Bronchial epithelial cell (primary cell): Measurements from ENCODE around the gene RDH12. TPM values are rescaled to one million over a fixed set of nuclear protein-coding genes. Genes with fewer than 3 reads are reported as not detected.

Experiments
- DNase-seq: peaks from one replicate; pipeline ENCODE4 v3.0.0-alpha.2; 2010; ENCODE audit warnings: low read depth
- FAIRE-seq: peaks from 2 replicates; lab custom pipeline; 2011; peaks lifted over from hg19 to GRCh38; lab: Jason Lieb, UNC
- H3K27me3 ChIP-seq: 2 replicates; pipeline ENCODE4 v1.5.1; 2011; ENCODE audit warnings: low read length; ENCODE audit not compliant: control insufficient read depth, insufficient read depth
- H3K36me3 ChIP-seq: 2 replicates; pipeline ENCODE4 v1.5.1; 2011; ENCODE audit warnings: low read length; ENCODE audit not compliant: control insufficient read depth, insufficient read depth
- H3K4me3 ChIP-seq: 2 replicates; pipeline ENCODE4 v1.5.1; 2011; ENCODE audit warnings: mild to moderate bottlenecking, low read depth, low read length, control low read depth
- total RNA-seq: library from RNA; depleted of rRNA; stranded (reverse); fragments of >200 nt; gene quantifications from 2 replicates; pipeline ENCODE4 v1.2.1, GENCODE V29; 2014
- TF ChIP-seq, protein P1 (sequence below): IDR thresholded peaks from 2 replicates; pipeline ENCODE4 v1.5.1; 2011; ENCODE audit warnings: mild to moderate bottlenecking, moderate library complexity, low read length, control low read depth, inconsistent platforms; ENCODE audit not compliant: insufficient read depth, severe bottlenecking

Gene RDH12
- total RNA-seq, 1 donor from 2014 or later: 1.3 TPM

DNA sequence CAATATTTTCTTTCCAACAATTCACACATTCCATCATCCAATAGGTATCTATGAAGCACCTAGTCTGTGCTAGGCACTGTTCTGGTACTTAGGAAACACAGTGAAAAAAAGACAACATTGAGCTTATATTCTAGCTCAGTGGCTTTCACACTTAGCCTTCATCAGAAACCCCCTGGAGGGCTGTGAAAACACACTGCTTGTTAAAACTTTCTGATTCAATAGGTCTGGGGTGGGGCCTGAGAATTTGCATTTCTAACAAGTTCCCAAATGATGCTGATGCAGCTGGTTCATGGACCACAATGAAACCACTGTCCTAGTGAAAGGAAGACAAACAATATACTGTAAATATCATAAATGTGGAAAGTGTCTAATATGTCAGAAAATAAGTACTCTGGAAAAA lies 33.1 kb upstream of the RDH12 start:
- DNase-seq: no peak
- H3K4me3 ChIP-seq: no peak overlapping the region
- no peak for FAIRE-seq
- no peaks in the 10 kb centered on the region for H3K27me3 ChIP-seq
- TF ChIP-seq, protein P1, sequence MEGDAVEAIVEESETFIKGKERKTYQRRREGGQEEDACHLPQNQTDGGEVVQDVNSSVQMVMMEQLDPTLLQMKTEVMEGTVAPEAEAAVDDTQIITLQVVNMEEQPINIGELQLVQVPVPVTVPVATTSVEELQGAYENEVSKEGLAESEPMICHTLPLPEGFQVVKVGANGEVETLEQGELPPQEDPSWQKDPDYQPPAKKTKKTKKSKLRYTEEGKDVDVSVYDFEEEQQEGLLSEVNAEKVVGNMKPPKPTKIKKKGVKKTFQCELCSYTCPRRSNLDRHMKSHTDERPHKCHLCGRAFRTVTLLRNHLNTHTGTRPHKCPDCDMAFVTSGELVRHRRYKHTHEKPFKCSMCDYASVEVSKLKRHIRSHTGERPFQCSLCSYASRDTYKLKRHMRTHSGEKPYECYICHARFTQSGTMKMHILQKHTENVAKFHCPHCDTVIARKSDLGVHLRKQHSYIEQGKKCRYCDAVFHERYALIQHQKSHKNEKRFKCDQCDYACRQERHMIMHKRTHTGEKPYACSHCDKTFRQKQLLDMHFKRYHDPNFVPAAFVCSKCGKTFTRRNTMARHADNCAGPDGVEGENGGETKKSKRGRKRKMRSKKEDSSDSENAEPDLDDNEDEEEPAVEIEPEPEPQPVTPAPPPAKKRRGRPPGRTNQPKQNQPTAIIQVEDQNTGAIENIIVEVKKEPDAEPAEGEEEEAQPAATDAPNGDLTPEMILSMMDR: no peak
- peaks cover 2% of the 10 kb centered on the region for H3K36me3 ChIP-seq

DNA sequence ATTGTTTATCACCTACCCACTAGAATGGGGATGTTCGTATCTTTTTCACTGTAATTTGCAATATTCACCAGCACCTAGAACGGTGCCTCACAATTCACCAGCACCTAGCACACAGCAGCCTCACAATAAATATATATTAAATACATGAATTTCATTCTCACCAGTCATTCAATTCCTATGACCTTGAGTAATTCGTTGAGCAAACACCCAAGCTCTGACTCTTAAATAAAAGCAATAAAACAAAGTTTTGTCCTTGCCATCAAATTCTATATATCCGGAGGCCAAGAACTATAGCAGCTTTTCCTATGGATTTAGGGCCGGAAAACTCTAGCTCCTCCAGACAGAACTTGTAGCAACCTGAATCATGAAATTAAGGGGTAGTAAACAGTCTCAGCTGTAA lies 28.2 kb upstream of the RDH12 start:
- DNase-seq: peak; percentile 37
- FAIRE-seq: no peak
- Histone ChIP-seq H3K27me3 (no peaks in the 10 kb centered on the region), H3K36me3 (peaks cover 8% of the 10 kb centered on the region), H3K4me3 (peak overlapping the region; percentile 80)
- TF ChIP-seq, protein P1: no peak

DNA sequence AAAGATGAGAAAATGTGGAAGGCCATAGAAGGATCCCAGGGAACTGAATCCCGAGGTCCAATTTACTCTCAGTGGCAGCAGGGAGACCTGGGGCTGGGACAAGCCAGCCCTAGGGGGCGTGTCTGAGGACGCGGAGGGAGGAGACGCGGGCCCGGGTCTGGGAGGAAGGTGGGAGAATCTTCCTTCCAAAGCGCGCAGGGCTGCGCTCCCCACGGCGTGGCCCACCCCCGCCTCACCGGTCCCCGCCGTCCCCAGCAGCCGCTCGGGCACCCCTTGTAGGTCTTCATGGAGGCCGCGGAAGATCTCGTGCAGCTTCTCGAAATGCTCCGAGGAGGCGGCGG lies 27.6 kb upstream of the RDH12 start:
- FAIRE-seq: no peak
- Histone ChIP-seq H3K36me3 (peaks cover 8% of the 10 kb centered on the region), H3K27me3 (no peaks in the 10 kb centered on the region), H3K4me3 (peak overlapping the region; percentile 80)
- TF ChIP-seq, protein P1: no peak
- peak; percentile 47 for DNase-seq

DNA sequence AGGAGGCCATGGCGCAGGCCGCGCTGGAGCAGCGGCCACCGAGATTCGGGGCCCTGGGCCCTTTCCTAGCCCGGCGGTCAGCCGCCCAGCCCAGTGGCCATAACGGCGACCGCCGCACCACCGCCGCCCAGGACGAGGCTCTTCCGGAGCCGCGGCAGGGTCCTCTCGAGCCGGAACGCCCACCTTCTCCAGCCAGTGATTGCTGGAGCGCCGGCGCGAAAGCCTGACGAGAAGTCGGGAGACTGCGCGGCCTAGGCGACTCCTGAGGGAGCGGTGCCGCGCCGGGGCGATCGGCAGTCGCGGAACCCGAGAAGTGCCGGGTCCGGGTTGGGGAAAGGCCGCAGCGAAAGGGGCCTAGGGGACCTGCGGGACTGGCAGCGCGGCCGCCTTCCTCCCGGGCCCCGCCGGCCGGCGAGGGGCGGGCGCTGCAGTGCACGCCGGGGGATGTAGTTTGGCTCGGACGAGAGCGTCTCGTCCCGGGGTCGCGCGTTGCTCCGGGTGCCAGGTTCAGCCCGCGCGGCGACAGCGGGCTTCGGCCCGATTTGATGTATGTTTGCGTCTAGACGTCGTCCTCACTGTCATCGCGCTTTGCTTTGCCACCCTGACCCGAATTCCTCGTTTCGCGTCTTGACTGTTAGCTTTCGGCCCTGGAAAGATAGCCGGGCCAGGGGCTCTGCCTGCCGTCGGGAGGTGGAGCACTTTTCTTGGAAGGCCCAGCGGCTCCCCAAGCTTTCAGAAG lies 27.0 kb upstream of the RDH12 start, which contains the start of gene VTI1B:
TSS of gene VTI1B (minus strand) at position 153 of the 739 bp plus-strand sequence. CDS start at position 10, 143 bp downstream.
- FAIRE-seq (no peak), DNase-seq (peak; percentile 42)
- TF ChIP-seq, protein P1: peak; percentile 21
- peak within 1 kb of the TSS; percentile 80 for H3K4me3 ChIP-seq
- peaks cover 8% of the 10 kb centered on the region for H3K36me3 ChIP-seq
- no peaks in the 10 kb centered on the region for H3K27me3 ChIP-seq

DNA sequence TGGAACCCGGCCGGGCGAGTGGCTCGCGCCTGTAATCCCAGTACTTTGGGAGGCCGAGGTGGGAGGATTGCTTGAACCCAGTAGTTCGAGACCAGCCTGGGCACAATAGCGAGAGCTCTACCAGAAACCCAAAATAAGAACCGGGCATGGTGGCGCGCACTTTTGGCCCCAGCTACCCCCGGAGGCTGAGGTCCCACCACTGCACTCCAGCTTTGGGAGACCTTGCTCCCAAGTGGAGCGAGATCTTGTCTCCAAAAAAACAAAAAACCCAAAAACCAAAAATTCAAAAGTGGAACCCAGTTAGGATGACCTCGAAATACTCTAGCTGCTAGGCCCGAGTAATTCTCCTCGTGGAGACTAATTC lies 26.5 kb upstream of the RDH12 start:
- FAIRE-seq: no peak
- Histone ChIP-seq H3K36me3 (peaks cover 8% of the 10 kb centered on the region), H3K27me3 (no peaks in the 10 kb centered on the region), H3K4me3 (peak overlapping the region; percentile 80)
- TF ChIP-seq, protein P1: no peak
- no peak for DNase-seq

DNA sequence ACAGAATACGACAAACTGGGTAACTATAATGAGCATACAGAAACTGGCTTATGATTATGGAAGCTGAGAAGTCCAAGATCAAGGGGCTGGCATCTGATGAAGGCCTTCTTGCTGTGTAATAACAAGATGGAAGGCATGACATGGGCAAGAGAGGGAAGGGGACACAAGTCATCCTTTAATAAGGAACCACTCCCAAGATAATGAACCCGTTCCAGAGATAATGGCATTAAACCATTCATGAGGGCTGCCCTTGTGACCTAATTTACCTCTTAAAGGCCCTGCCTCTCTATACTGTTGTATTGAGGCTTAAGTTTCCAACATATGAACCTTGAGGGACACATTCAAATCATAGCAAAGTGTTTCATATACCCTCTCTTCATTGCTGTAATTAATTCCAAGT lies 22.7 kb upstream of the RDH12 start:
- peaks cover 8% of the 10 kb centered on the region for H3K36me3 ChIP-seq
- FAIRE-seq (no peak), DNase-seq (no peak)
- H3K27me3 ChIP-seq: no peaks in the 10 kb centered on the region
- TF ChIP-seq, protein P1: no peak
- no peak overlapping the region for H3K4me3 ChIP-seq
